NCI-H1417 (cell line): ENCODE data around the gene ERCC6.
A peak's percentile ranks its signal among the peaks of the same experiment; 100 is the strongest.

Experiments
- DNase-seq, 3 experiments: peaks; one replicate each; lab custom pipeline; 2025; lab: John Stamatoyannopoulos, UW

The ERCC6 gene

GRCh38 chr10:49512121-49512809 is 26.7 kb downstream of the ERCC6 start:
- DNase-seq, result peak in 2 of 3 experiments; percentile 9 to 48

GRCh38 chr10:49509771-49510303 is 29.1 kb downstream of the ERCC6 start:
- no peak for DNase-seq

GRCh38 chr10:49508654-49509053 is 30.3 kb downstream of the ERCC6 start:
- no peak for DNase-seq

GRCh38 chr10:49508249-49508648 is 30.7 kb downstream of the ERCC6 start:
- no peak for DNase-seq

GRCh38 chr10:49505589-49505988 is 33.3 kb downstream of the ERCC6 start:
- no peak for DNase-seq

GRCh38 chr10:49505076-49505475 is 33.8 kb downstream of the ERCC6 start:
- DNase-seq, result no peak

GRCh38 chr10:49504528-49504927 is 34.4 kb downstream of the ERCC6 start:
- DNase-seq, result no peak

GRCh38 chr10:49502358-49502757 is 36.6 kb downstream of the ERCC6 start:
- peak in 1 of 3 experiments; percentile 4 for DNase-seq

- DNase-seq, result peak in 2 of 3 experiments; percentile 39 to 67
These were observed 38.5 kb downstream of the ERCC6 start for GRCh38 chr10:49500412-49500811.

GRCh38 chr10:49499305-49499851 is 39.5 kb downstream of the ERCC6 start:
- no peak for DNase-seq

GRCh38 chr10:49498425-49498824 is 40.5 kb downstream of the ERCC6 start:
- no peak for DNase-seq

- DNase-seq, result no peak
These were observed 41.6 kb downstream of the ERCC6 start for GRCh38 chr10:49497358-49497757.

- DNase-seq, result peak; percentile 39 to 97 (median 78)
These were observed 50.7 kb downstream of the ERCC6 start for GRCh38 chr10:49488056-49488717.

- no peak for DNase-seq
These were observed 52.2 kb downstream of the ERCC6 start for GRCh38 chr10:49486738-49487137.

GRCh38 chr10:49486009-49486408 is 52.9 kb downstream of the ERCC6 start:
- no peak for DNase-seq

- DNase-seq, result no peak
These were observed 54.3 kb downstream of the ERCC6 start for GRCh38 chr10:49484486-49485235.

- DNase-seq, result no peak
These were observed 60.1 kb downstream of the ERCC6 start for GRCh38 chr10:49478819-49479218.

- DNase-seq, result no peak
These were observed 64.0 kb downstream of the ERCC6 start for GRCh38 chr10:49474901-49475300.

GRCh38 chr10:49471532-49471931 is 67.4 kb downstream of the ERCC6 start:
- no peak for DNase-seq

GRCh38 chr10:49465736-49466135 is 73.2 kb downstream of the ERCC6 start:
- DNase-seq, result no peak
